ENCODE data around the gene RASA3.
"Not testable (repeated sequence)": the region's sequence is repeated elsewhere in the genome, so short reads cannot be mapped to it uniquely, and the experiment has no call there.

RASA3 gene

GRCh38 chr13:114140906-114141250 lies 8.5 kb upstream of the RASA3 start:
- peak; percentile 34 for DNase-seq

GRCh38 chr13:114140131-114140905 lies 7.9 kb upstream of the RASA3 start:
- no peak for DNase-seq

GRCh38 chr13:114136576-114136975 lies 4.2 kb upstream of the RASA3 start:
- no peak for DNase-seq

GRCh38 chr13:114135731-114136171 lies 3.3 kb upstream of the RASA3 start:
- DNase-seq: no peak

- no peak for DNase-seq
Observed at GRCh38 chr13:114134944-114135610, 2.7 kb upstream of the RASA3 start.

GRCh38 chr13:114134111-114134943 lies 1.9 kb upstream of the RASA3 start:
- DNase-seq: no peak

GRCh38 chr13:114133552-114133951 lies 1.1 kb upstream of the RASA3 start:
- DNase-seq: not testable (repeated sequence)

GRCh38 chr13:114133126-114133525 lies 703 bp upstream of the RASA3 start:
- not testable (repeated sequence) for DNase-seq

- no peak for DNase-seq
Observed at GRCh38 chr13:114131583-114132418, 622 bp downstream of the RASA3 start.

GRCh38 chr13:114130837-114131582 lies 1.4 kb downstream of the RASA3 start:
- DNase-seq: peak; percentile 31

- no peak for DNase-seq
Observed at GRCh38 chr13:114130131-114130836, 2.1 kb downstream of the RASA3 start.

GRCh38 chr13:114129649-114130062 lies 2.8 kb downstream of the RASA3 start:
- no peak for DNase-seq

GRCh38 chr13:114128624-114129522 lies 3.5 kb downstream of the RASA3 start:
- peak; percentile 92 for DNase-seq

GRCh38 chr13:114128348-114128623 lies 4.1 kb downstream of the RASA3 start:
- DNase-seq: no peak

GRCh38 chr13:114127473-114128347 lies 4.7 kb downstream of the RASA3 start:
- DNase-seq: no peak

GRCh38 chr13:114126789-114127472 lies 5.5 kb downstream of the RASA3 start:
- DNase-seq: no peak

- not testable (repeated sequence) for DNase-seq
Observed at GRCh38 chr13:114126086-114126485, 6.3 kb downstream of the RASA3 start.

GRCh38 chr13:114125589-114125988 lies 6.8 kb downstream of the RASA3 start:
- DNase-seq: no peak

GRCh38 chr13:114124921-114125320 lies 7.5 kb downstream of the RASA3 start:
- peak; percentile 58 for DNase-seq
